ENCODE measurements around the gene PGP. TPM values are rescaled to one million over a fixed set of nuclear protein-coding genes. Genes with fewer than 3 reads are reported as not detected.

The PGP gene
- total RNA-seq, 1 experiment from 2014 or later: 32.6 TPM

- TF ChIP-seq RAD21 (IDR thresholded peaks at IDR 0.05; ENCODE audit: low read depth) (no peak), POLR2A (IDR thresholded peaks at IDR 0.05; ENCODE audit: borderline replicate concordance, extremely low read depth, insufficient read depth, insufficient read length) (no peak), SIN3A (IDR thresholded peaks at IDR 0.05; ENCODE audit: low read depth) (no peak)
- TF ChIP-seq, protein P1, sequence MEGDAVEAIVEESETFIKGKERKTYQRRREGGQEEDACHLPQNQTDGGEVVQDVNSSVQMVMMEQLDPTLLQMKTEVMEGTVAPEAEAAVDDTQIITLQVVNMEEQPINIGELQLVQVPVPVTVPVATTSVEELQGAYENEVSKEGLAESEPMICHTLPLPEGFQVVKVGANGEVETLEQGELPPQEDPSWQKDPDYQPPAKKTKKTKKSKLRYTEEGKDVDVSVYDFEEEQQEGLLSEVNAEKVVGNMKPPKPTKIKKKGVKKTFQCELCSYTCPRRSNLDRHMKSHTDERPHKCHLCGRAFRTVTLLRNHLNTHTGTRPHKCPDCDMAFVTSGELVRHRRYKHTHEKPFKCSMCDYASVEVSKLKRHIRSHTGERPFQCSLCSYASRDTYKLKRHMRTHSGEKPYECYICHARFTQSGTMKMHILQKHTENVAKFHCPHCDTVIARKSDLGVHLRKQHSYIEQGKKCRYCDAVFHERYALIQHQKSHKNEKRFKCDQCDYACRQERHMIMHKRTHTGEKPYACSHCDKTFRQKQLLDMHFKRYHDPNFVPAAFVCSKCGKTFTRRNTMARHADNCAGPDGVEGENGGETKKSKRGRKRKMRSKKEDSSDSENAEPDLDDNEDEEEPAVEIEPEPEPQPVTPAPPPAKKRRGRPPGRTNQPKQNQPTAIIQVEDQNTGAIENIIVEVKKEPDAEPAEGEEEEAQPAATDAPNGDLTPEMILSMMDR (IDR thresholded peaks at IDR 0.05 in 2 of 3, conservative IDR thresholded peaks at IDR 0.05 in 1 of 3; ENCODE audit: borderline replicate concordance in 1 of 3, insufficient read depth in 1 of 3, low read depth in 2 of 3, low read length in 2 of 3): no peak
These were observed 43.1 kb upstream of the PGP start (continued) for GRCh38 chr16:2257726-2258125.

- ChIA-PET CTCF (no interaction called here), POLR2A (no interaction called here), RAD21 (ENCODE audit: low non-redundant PET in 1 of 2, low total read pairs in 2 of 2, uncharacterized antibody in 2 of 2, unreplicated experiment in 2 of 2) (no interaction called here)
- ATAC-seq (no peak), DNase-seq (ENCODE audit: low read depth, low spot score) (no peak)
- Histone ChIP-seq H3K79me2 (ENCODE audit: insufficient read depth, low read length) (peaks cover 69% of the 10 kb centered on the region), H3K9ac (ENCODE audit: low read length) (no peak overlapping the region), H3K4me1 (ENCODE audit: control insufficient read depth in 1 of 2, insufficient read depth in 2 of 2, low read length in 2 of 2) (peaks cover 9 to 22% of the 10 kb centered on the region in 2 experiments), H2AFZ (ENCODE audit: low read depth, low read length, poor library complexity, severe bottlenecking) (no peak overlapping the region), H3K9me2 (ENCODE audit: insufficient read depth) (no peaks in the 10 kb centered on the region), H3K27me3 (ENCODE audit: insufficient read depth, low read length) (no peaks in the 10 kb centered on the region), H3K4me3 (replicated peaks in 1 of 2; ENCODE audit: low read depth in 1 of 2, low read length in 2 of 2) (no peak overlapping the region), H3K36me3 (ENCODE audit: control insufficient read depth in 1 of 2, insufficient read depth in 2 of 2, low read length in 2 of 2) (peaks cover 58 to 69% of the 10 kb centered on the region in 2 experiments), H3K27ac (ENCODE audit: low read depth, low read length) (no peak overlapping the region), H4K20me1 (ENCODE audit: insufficient read depth) (peaks cover 5% of the 10 kb centered on the region; the same call in 1 of the 2 replicates), H3K4me2 (ENCODE audit: low read length) (no peak overlapping the region), H3K9me3 (ENCODE audit: control insufficient read depth in 1 of 2, insufficient read depth in 1 of 2, low read depth in 1 of 2, low read length in 2 of 2) (no peaks in the 10 kb centered on the region)
- BruUV-seq (replicated peaks): no TSS peak
- intact Hi-C loops (cut with micrococcal nuclease): loop anchor here (10.0 kb wide), 1 partner anchor 232 kb away; the partner anchor contains the start of gene NHERF2
- TF ChIP-seq, protein P2, sequence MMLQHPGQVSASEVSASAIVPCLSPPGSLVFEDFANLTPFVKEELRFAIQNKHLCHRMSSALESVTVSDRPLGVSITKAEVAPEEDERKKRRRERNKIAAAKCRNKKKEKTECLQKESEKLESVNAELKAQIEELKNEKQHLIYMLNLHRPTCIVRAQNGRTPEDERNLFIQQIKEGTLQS (IDR thresholded peaks at IDR 0.05): no peak
- TF ChIP-seq TCF7L2 (IDR thresholded peaks at IDR 0.05; ENCODE audit: borderline replicate concordance, extremely low read depth, insufficient read depth, insufficient read length) (no peak), JUND (IDR thresholded peaks at IDR 0.05) (no peak), SP1 (IDR thresholded peaks at IDR 0.05; ENCODE audit: low read depth) (no peak), YY1 (IDR thresholded peaks at IDR 0.05; ENCODE audit: extremely low read depth, insufficient replicate concordance, low read depth, low read length) (no peak), POLR2A (IDR thresholded peaks at IDR 0.05; ENCODE audit: borderline replicate concordance, extremely low read depth, insufficient read depth, insufficient read length) (no peak), REST (IDR thresholded peaks at IDR 0.05; ENCODE audit: low read depth) (no peak), CEBPB (IDR thresholded peaks at IDR 0.05; ENCODE audit: low read depth) (no peak), SRF (IDR thresholded peaks at IDR 0.05; ENCODE audit: low read depth) (no peak), ZBTB33 (IDR thresholded peaks at IDR 0.05; ENCODE audit: extremely low read depth, insufficient replicate concordance, low read length) (no peak)
- TF ChIP-seq, protein P1 (IDR thresholded peaks at IDR 0.05 in 2 of 3, conservative IDR thresholded peaks at IDR 0.05 in 1 of 3; ENCODE audit: borderline replicate concordance in 1 of 3, insufficient read depth in 1 of 3, low read depth in 2 of 3, low read length in 2 of 3): no peak
These were observed 42.0 kb upstream of the PGP start for GRCh38 chr16:2256531-2257140.
